Measurements from ENCODE around the gene RAB20.

RAB20 gene

GRCh38 chr13:110523838-110524540 lies 37.5 kb downstream of the RAB20 start:
- TF ChIP-seq CTCF (conservative IDR thresholded peaks at IDR 0.05; ENCODE audit: low read length), result no peak
- H3K4me3 ChIP-seq (ENCODE audit: low read length), result no peak overlapping the region
- no peak for DNase-seq (ENCODE audit: low read depth)

- no peak overlapping the region for H3K4me3 ChIP-seq (ENCODE audit: low read length)
- DNase-seq (ENCODE audit: low read depth), result no peak
- TF ChIP-seq CTCF (conservative IDR thresholded peaks at IDR 0.05; ENCODE audit: low read length), result no peak
Measured at GRCh38 chr13:110523180-110523579, 38.3 kb downstream of the RAB20 start.

GRCh38 chr13:110522721-110523120 lies 38.8 kb downstream of the RAB20 start:
- no peak for TF ChIP-seq CTCF (conservative IDR thresholded peaks at IDR 0.05; ENCODE audit: low read length)
- no peak overlapping the region for H3K4me3 ChIP-seq (ENCODE audit: low read length)
- no peak for DNase-seq (ENCODE audit: low read depth)

- DNase-seq (ENCODE audit: low read depth), result no peak
- TF ChIP-seq CTCF (conservative IDR thresholded peaks at IDR 0.05; ENCODE audit: low read length), result no peak
- H3K4me3 ChIP-seq (ENCODE audit: low read length), result no peak overlapping the region
Measured at GRCh38 chr13:110521946-110522345, 39.6 kb downstream of the RAB20 start.

GRCh38 chr13:110521296-110521680 lies 40.2 kb downstream of the RAB20 start:
- DNase-seq (ENCODE audit: low read depth), result no peak
- no peak overlapping the region for H3K4me3 ChIP-seq (ENCODE audit: low read length)
- no peak for TF ChIP-seq CTCF (conservative IDR thresholded peaks at IDR 0.05; ENCODE audit: low read length)

- H3K4me3 ChIP-seq (ENCODE audit: low read length), result no peak overlapping the region
- peak; percentile 86 for DNase-seq (ENCODE audit: low read depth)
- TF ChIP-seq CTCF (conservative IDR thresholded peaks at IDR 0.05; ENCODE audit: low read length), result no peak
Measured at GRCh38 chr13:110520431-110521295, 40.9 kb downstream of the RAB20 start.

- TF ChIP-seq CTCF (conservative IDR thresholded peaks at IDR 0.05; ENCODE audit: low read length), result no peak
- DNase-seq (ENCODE audit: low read depth), result no peak
- H3K4me3 ChIP-seq (ENCODE audit: low read length), result no peak overlapping the region
Measured at GRCh38 chr13:110519506-110519905, 42.0 kb downstream of the RAB20 start.
